LNCAP (cell line): ENCODE results near the gene RASSF7.

Source experiments
- TF ChIP-seq, protein P1 (sequence below): fragments of 450-650 bp; IDR thresholded peaks from 2 replicates; pipeline ENCODE4 v1.5.1; 2017; ENCODE audit warnings: mild to moderate bottlenecking

The RASSF7 gene

GRCh38 chr11:610146-610801, 49.5 kb downstream of the RASSF7 start:
- TF ChIP-seq, protein P1, sequence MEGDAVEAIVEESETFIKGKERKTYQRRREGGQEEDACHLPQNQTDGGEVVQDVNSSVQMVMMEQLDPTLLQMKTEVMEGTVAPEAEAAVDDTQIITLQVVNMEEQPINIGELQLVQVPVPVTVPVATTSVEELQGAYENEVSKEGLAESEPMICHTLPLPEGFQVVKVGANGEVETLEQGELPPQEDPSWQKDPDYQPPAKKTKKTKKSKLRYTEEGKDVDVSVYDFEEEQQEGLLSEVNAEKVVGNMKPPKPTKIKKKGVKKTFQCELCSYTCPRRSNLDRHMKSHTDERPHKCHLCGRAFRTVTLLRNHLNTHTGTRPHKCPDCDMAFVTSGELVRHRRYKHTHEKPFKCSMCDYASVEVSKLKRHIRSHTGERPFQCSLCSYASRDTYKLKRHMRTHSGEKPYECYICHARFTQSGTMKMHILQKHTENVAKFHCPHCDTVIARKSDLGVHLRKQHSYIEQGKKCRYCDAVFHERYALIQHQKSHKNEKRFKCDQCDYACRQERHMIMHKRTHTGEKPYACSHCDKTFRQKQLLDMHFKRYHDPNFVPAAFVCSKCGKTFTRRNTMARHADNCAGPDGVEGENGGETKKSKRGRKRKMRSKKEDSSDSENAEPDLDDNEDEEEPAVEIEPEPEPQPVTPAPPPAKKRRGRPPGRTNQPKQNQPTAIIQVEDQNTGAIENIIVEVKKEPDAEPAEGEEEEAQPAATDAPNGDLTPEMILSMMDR = no peak

DNA sequence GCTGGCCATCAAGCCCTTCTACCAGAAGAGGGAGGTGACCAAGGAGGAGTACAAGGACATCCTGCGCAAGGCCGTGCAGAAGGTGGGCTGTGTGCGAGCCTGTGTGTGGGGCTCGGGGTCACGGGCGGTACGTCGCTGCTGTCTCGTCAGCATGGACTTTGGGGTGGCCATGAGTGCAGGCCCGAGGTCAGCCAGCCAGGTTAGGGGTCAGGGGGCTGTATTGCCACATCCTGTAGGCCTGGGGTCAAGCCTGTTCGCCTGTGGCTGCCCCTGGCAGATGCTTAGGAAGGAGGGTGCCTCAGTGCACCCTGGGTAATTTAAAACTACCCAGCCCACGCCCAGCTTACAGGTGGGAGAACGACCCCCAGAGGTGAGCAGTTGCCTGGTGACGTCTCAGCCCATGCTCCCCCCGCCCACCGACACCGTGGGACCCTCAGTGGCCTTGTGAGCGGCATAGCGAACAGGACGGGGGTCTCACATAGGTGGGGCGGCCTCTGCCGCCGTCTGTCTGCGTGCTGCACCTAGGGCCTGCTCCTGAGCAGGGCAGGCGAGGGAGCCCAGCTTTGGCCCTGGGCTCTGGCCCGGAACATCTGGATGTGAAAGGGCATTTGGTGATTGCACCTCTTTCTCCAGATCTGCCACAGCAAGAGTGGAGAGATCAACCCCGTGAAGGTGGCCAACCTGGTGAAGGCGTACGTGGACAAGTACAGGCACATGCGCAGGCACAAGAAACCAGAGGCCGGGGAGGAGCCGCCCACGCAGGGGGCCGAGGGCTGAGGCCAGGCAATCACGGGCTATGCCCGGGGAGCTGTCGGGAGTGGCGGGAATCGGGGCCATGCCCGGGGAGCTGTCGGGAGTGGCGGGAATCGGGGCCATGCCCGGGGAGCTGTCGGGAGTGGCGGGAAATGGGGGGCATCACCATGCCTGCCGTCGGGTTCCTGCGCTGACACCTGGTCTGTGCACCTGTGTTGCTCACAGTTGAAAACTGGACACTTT, 50.5 kb downstream of the RASSF7 start:
- TF ChIP-seq, protein P1 = no peak

- TF ChIP-seq, protein P1 = no peak
Measured at GRCh38 chr11:612201-612960, 51.6 kb downstream of the RASSF7 start.

GRCh38 chr11:612961-613300, 52.2 kb downstream of the RASSF7 start:
- TF ChIP-seq, protein P1 = no peak

DNA sequence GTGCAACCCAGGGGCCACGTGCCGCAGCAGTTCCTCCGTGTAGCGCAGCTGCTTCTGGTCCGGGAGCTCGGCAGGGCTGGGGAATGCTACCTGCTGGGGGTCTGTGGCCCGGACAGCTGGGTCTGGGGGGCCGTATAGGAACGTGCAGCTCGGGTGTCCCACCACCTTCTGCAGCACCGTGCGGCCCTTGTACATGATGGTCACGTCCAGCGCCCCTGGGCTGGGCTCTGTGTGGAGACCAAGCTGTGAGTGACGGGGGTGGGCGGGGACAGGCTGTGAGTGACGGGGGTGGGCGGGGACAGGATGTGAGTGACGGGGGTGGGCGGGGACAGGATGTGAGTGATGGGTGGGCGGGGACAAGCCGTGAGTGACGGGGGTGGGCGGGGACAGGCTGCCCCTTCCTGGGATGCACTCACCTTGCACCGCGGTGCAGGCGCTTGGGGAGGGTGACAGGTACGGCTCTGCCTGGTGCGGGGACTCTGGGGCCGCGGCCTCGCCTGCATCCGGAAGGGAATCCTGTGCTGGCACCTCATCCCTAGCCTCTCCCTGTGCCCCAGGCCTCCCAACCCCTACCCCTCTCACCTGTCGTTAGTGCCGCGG, 52.7 kb downstream of the RASSF7 start:
- TF ChIP-seq, protein P1 = no peak
